KMS-11 (cell line): ENCODE measurements around the gene LARP4B.

Source experiments
- H2AFZ ChIP-seq: fragments of 200-600 bp; sonication (generic); 2 replicates; pipeline ENCODE4 v1.6.1; 2016; ENCODE audit warnings: antibody characterized with exemption, mixed run types, low read depth
- H3K27ac ChIP-seq: fragments of 200-600 bp; sonication (generic); 2 replicates; pipeline ENCODE4 v1.6.1; 2016; ENCODE audit warnings: mild to moderate bottlenecking, mixed run types
- H3K27me3 ChIP-seq: fragments of 200-600 bp; sonication (generic); 2 replicates; pipeline ENCODE4 v1.6.1; 2017; ENCODE audit warnings: mild to moderate bottlenecking, low read depth, mixed run types, moderate library complexity; ENCODE audit not compliant: insufficient read depth
- H3K36me3 ChIP-seq: fragments of 200-600 bp; sonication (generic); 2 replicates; pipeline ENCODE4 v1.6.1; 2017; ENCODE audit warnings: mild to moderate bottlenecking, mixed run types; ENCODE audit not compliant: insufficient read depth
- H3K4me1 ChIP-seq: fragments of 200-600 bp; sonication (generic); 2 replicates; pipeline ENCODE4 v1.6.1; 2016; ENCODE audit warnings: mild to moderate bottlenecking, low read depth, mixed run types; ENCODE audit not compliant: poor library complexity, severe bottlenecking
- H3K4me2 ChIP-seq: fragments of 200-600 bp; sonication (generic); 2 replicates; pipeline ENCODE4 v1.7.0; 2016; ENCODE audit warnings: mild to moderate bottlenecking, mixed run types
- H3K4me3 ChIP-seq: fragments of 200-600 bp; sonication (generic); IDR thresholded peaks from 2 replicates; pipeline ENCODE4 v1.6.1; 2017; ENCODE audit warnings: low read depth, low read length, mixed read lengths; ENCODE audit not compliant: insufficient read depth
- H3K79me2 ChIP-seq: fragments of 200-600 bp; sonication (generic); 2 replicates; pipeline ENCODE4 v1.6.1; 2016; ENCODE audit warnings: low read depth, mixed run types; ENCODE audit not compliant: insufficient read depth
- H3K9ac ChIP-seq: fragments of 200-600 bp; sonication (generic); 2 replicates; pipeline ENCODE4 v1.6.1; 2016; ENCODE audit warnings: mild to moderate bottlenecking, mixed run types
- H4K20me1 ChIP-seq: fragments of 200-600 bp; sonication (generic); 2 replicates; pipeline ENCODE4 v1.6.1; 2016; ENCODE audit warnings: mild to moderate bottlenecking, mixed run types; ENCODE audit not compliant: insufficient read depth
- CTCF ChIP-seq: fragments of 200-600 bp; sonication (generic); conservative IDR thresholded peaks from 2 replicates; pipeline ENCODE4 v1.6.1; 2017; ENCODE audit warnings: low read depth, mild to moderate bottlenecking, antibody characterized with exemption, low read length, moderate library complexity, mixed read lengths

The LARP4B gene

GRCh38 chr10:819816-820215 is 111.7 kb downstream of the LARP4B start:
- H3K4me2 ChIP-seq: no peak overlapping the region
- H3K4me1 ChIP-seq: no peaks in the 10 kb centered on the region
- no peak overlapping the region for H3K9ac ChIP-seq
- H2AFZ ChIP-seq: no peak overlapping the region
- no peak overlapping the region for H3K27ac ChIP-seq
- no peaks in the 10 kb centered on the region for H3K79me2 ChIP-seq
- no peaks in the 10 kb centered on the region for H3K27me3 ChIP-seq
- no peaks in the 10 kb centered on the region for H4K20me1 ChIP-seq
- no peak for TF ChIP-seq CTCF
- no peak overlapping the region for H3K4me3 ChIP-seq
- H3K36me3 ChIP-seq: peaks cover 11% of the 10 kb centered on the region; the same call in 1 of the 2 replicates

GRCh38 chr10:819326-819725 is 112.2 kb downstream of the LARP4B start:
- Histone ChIP-seq H3K79me2 (no peaks in the 10 kb centered on the region), H3K4me1 (no peaks in the 10 kb centered on the region), H3K4me3 (no peak overlapping the region), H3K9ac (no peak overlapping the region), H4K20me1 (no peaks in the 10 kb centered on the region), H3K27ac (no peak overlapping the region), H2AFZ (no peak overlapping the region), H3K4me2 (no peak overlapping the region), H3K36me3 (peaks cover 12% of the 10 kb centered on the region; the same call in 1 of the 2 replicates), H3K27me3 (no peaks in the 10 kb centered on the region)
- no peak for TF ChIP-seq CTCF

- no peak overlapping the region for H3K27ac ChIP-seq
- no peak overlapping the region for H3K4me3 ChIP-seq
- no peaks in the 10 kb centered on the region for H3K79me2 ChIP-seq
- H3K4me2 ChIP-seq: no peak overlapping the region
- H3K9ac ChIP-seq: no peak overlapping the region
- peaks cover 16% of the 10 kb centered on the region; the same call in 1 of the 2 replicates for H3K36me3 ChIP-seq
- no peak overlapping the region for H2AFZ ChIP-seq
- no peaks in the 10 kb centered on the region for H4K20me1 ChIP-seq
- no peaks in the 10 kb centered on the region for H3K27me3 ChIP-seq
- no peaks in the 10 kb centered on the region for H3K4me1 ChIP-seq
- no peak for TF ChIP-seq CTCF
Measured at GRCh38 chr10:818526-819220, 112.8 kb downstream of the LARP4B start.

GRCh38 chr10:818010-818409 is 113.5 kb downstream of the LARP4B start:
- H3K27ac ChIP-seq: no peak overlapping the region
- no peak overlapping the region for H3K4me3 ChIP-seq
- H3K79me2 ChIP-seq: no peaks in the 10 kb centered on the region
- H2AFZ ChIP-seq: no peak overlapping the region
- no peaks in the 10 kb centered on the region for H3K27me3 ChIP-seq
- no peak overlapping the region for H3K9ac ChIP-seq
- H3K36me3 ChIP-seq: peaks cover 16% of the 10 kb centered on the region; the same call in 1 of the 2 replicates
- no peak overlapping the region for H3K4me2 ChIP-seq
- H4K20me1 ChIP-seq: no peaks in the 10 kb centered on the region
- no peak for TF ChIP-seq CTCF
- H3K4me1 ChIP-seq: no peaks in the 10 kb centered on the region
